ENCODE measurements around the gene VIPR2.

VIPR2 gene

GRCh38 chr7:159118623-159119022, 26.0 kb downstream of the VIPR2 start:
- TF ChIP-seq TAF1 (IDR thresholded peaks at IDR 0.05; ENCODE audit: borderline replicate concordance, insufficient read depth, low read length) (no peak), FOXP2 (optimal IDR thresholded peaks at IDR 0.05; ENCODE audit: borderline replicate concordance, extremely low read depth, extremely low read length, insufficient read depth) (no peak), SIN3A (IDR thresholded peaks at IDR 0.05; ENCODE audit: borderline replicate concordance, insufficient read depth, low read length) (no peak), REST (IDR thresholded peaks at IDR 0.05; ENCODE audit: insufficient read depth in 1 of 2, low read depth in 2 of 2, low read length in 2 of 2) (no peak), POLR2AphosphoS5 (IDR thresholded peaks at IDR 0.05; ENCODE audit: low read depth, low read length) (no peak)

GRCh38 chr7:159118197-159118595, 26.5 kb downstream of the VIPR2 start:
- no peak for TF ChIP-seq POLR2AphosphoS5 (IDR thresholded peaks at IDR 0.05; ENCODE audit: low read depth, low read length)
- no peak for TF ChIP-seq REST (IDR thresholded peaks at IDR 0.05; ENCODE audit: insufficient read depth in 1 of 2, low read depth in 2 of 2, low read length in 2 of 2)
- TF ChIP-seq TAF1 (IDR thresholded peaks at IDR 0.05; ENCODE audit: borderline replicate concordance, insufficient read depth, low read length), result no peak
- TF ChIP-seq FOXP2 (optimal IDR thresholded peaks at IDR 0.05; ENCODE audit: borderline replicate concordance, extremely low read depth, extremely low read length, insufficient read depth), result no peak
- no peak for TF ChIP-seq SIN3A (IDR thresholded peaks at IDR 0.05; ENCODE audit: borderline replicate concordance, insufficient read depth, low read length)

- TF ChIP-seq REST (IDR thresholded peaks at IDR 0.05; ENCODE audit: insufficient read depth in 1 of 2, low read depth in 2 of 2, low read length in 2 of 2) (no peak), FOXP2 (optimal IDR thresholded peaks at IDR 0.05; ENCODE audit: borderline replicate concordance, extremely low read depth, extremely low read length, insufficient read depth) (no peak), POLR2AphosphoS5 (IDR thresholded peaks at IDR 0.05; ENCODE audit: low read depth, low read length) (no peak), TAF1 (IDR thresholded peaks at IDR 0.05; ENCODE audit: borderline replicate concordance, insufficient read depth, low read length) (no peak), SIN3A (IDR thresholded peaks at IDR 0.05; ENCODE audit: borderline replicate concordance, insufficient read depth, low read length) (no peak)
Observed at GRCh38 chr7:159117366-159118196, 27.1 kb downstream of the VIPR2 start.

- TF ChIP-seq FOXP2 (optimal IDR thresholded peaks at IDR 0.05; ENCODE audit: borderline replicate concordance, extremely low read depth, extremely low read length, insufficient read depth), result no peak
- TF ChIP-seq TAF1 (IDR thresholded peaks at IDR 0.05; ENCODE audit: borderline replicate concordance, insufficient read depth, low read length), result no peak
- no peak for TF ChIP-seq REST (IDR thresholded peaks at IDR 0.05; ENCODE audit: insufficient read depth in 1 of 2, low read depth in 2 of 2, low read length in 2 of 2)
- no peak for TF ChIP-seq SIN3A (IDR thresholded peaks at IDR 0.05; ENCODE audit: borderline replicate concordance, insufficient read depth, low read length)
- TF ChIP-seq POLR2AphosphoS5 (IDR thresholded peaks at IDR 0.05; ENCODE audit: low read depth, low read length), result no peak
Observed at GRCh38 chr7:159116581-159117339, 27.9 kb downstream of the VIPR2 start.
